K562 (cell line): ENCODE data around the gene DYNC2I2.

ENCODE experiments used
- EP300 ChIP-seq: IDR thresholded peaks from 2 replicates; pipeline ENCODE4 v1.6.1; 2012; ENCODE audit warnings: low read length, improper control_type of control experiment
- FOXA1 ChIP-seq: fragments of 450-650 bp; IDR thresholded peaks from 2 replicates; pipeline ENCODE4 v1.6.1; 2016; ENCODE audit warnings: mild to moderate bottlenecking, borderline replicate concordance
- FOXO4 ChIP-seq: fragments of 450-650 bp; formaldehyde crosslinking; IDR thresholded peaks from 2 replicates; pipeline ENCODE4 v1.4.0; 2020; ENCODE audit warnings: mild to moderate bottlenecking, moderate library complexity
- HDAC6 ChIP-seq: IDR thresholded peaks from 2 replicates; pipeline ENCODE4 v1.6.1; 2012; ENCODE audit warnings: low read depth, mild to moderate bottlenecking, control low read depth, inconsistent platforms, low read length, moderate library complexity
- PHTF2 ChIP-seq: fragments of 250-450 bp; sonication (Bioruptor Pico); IDR thresholded peaks from 2 replicates; pipeline ENCODE4 v1.5.0; 2021; ENCODE audit warnings: mild to moderate bottlenecking
- POLR2AphosphoS2 ChIP-seq: IDR thresholded peaks from 2 replicates; pipeline ENCODE4 v1.6.1; 2012; ENCODE audit warnings: low read length, improper control_type of control experiment
- SIX5 ChIP-seq, 2 experiments: IDR thresholded peaks; 2 replicates each; pipeline ENCODE4 v1.6.1; 2011; ENCODE audit warnings: low read length in 2 of 2, borderline replicate concordance in 1 of 2, low read depth in 1 of 2, mild to moderate bottlenecking in 1 of 2, moderate library complexity in 1 of 2; ENCODE audit not compliant: insufficient read depth in 1 of 2
- TSC22D4 ChIP-seq: fragments of 450-650 bp; IDR thresholded peaks from 2 replicates; pipeline ENCODE4 v1.6.1; 2016; ENCODE audit warnings: missing genetic modification characterization, missing biosample characterization, control low read depth
- ZNF232 ChIP-seq: sonication (generic); formaldehyde crosslinking; IDR thresholded peaks from 2 replicates; pipeline ENCODE4 v1.8.0; 2022; ENCODE audit warnings: mild to moderate bottlenecking, missing genetic modification reagents

DNA sequence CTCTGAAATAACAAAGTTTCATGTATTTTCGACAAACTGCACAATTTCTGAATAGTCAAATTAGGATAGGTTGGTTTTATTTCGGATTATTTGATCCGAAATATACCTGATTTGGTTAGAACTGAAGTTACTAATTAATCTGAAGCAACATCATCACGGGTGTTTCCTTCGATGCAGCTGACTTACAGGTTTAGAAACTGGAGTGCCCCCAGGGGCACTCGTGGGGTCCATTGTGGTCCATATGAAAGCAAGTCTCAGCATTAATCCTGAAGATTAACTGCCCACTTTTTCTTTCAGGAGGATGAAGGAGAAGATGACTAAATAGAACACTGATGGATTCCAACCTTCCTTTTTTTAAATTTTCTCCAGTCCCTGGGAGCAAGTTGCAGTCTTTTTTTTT is 37.7 kb upstream of the DYNC2I2 start:
- TF ChIP-seq ZNF232 (CRISPR knock-in tag) (no peak), FOXA1 (no peak), EP300 (no peak), PHTF2 (no peak), TSC22D4 (tag) (no peak), FOXO4 (CRISPR knock-in tag) (no peak), SIX5 (IDR thresholded peaks at IDR 0.05; ENCODE audit: borderline replicate concordance in 1 of 2, insufficient read depth in 1 of 2, low read depth in 1 of 2, low read length in 2 of 2) (no peak), POLR2AphosphoS2 (no peak), HDAC6 (no peak)
